ENCODE results near the gene NCOA7. TPM values are rescaled to one million over a fixed set of nuclear protein-coding genes. Genes with fewer than 3 reads are reported as not detected.

Gene NCOA7
- total and polyA plus RNA-seq, 9 of the 15 experiments (the other 6 are each of a cell fraction or from before 2014, with no cell fraction given): 5.8 to 14.6 (median 9.3) TPM

DNA sequence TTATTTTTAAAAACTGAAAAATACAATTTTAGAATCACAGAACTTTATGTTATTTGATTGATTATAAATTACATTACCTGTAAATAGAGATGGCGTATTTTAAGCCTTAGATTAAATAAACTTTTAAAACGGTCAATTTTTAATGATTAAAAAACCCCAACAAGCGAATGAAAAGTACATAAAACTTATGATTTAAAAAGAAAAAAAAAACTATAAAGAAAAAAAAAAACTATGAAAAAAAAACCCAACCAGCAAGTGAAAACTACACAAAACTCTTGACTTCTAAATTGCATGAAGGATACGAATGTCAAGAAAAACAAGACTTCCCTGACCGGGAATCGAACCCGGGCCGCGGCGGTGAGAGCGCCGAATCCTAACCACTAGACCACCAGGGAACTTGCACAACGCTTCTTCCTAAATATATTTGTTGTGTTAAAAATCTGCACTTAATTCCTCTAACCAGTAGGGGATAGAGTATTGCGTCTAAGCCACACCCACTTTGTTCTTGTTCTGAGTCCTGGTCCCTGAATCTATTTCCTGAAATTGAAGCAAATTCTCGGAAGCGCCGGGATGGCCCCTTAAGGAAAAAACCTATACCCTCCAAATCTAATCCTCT lies 10.7 kb upstream of the NCOA7 start (continued):
- TF ChIP-seq CTCF (IDR thresholded peaks at IDR 0.05 in 2 of 3, conservative IDR thresholded peaks at IDR 0.05 in 1 of 3; ENCODE audit: insufficient read depth in 2 of 3, low read depth in 1 of 3, low read length in 3 of 3): peak in 2 of 3 experiments; percentile 27 to 34; a peak in 2 of 6 replicates
- peak in 1 of 2 experiments; percentile 44; a peak in 2 of 4 replicates for TF ChIP-seq TRIM24 (IDR thresholded peaks at IDR 0.05)
- TF ChIP-seq ARNT (IDR thresholded peaks at IDR 0.05): peak; percentile 73 to 89; a peak in 3 of 4 replicates
- TF ChIP-seq NFIC (IDR thresholded peaks at IDR 0.05): peak; percentile 80
- TF ChIP-seq, protein P1, sequence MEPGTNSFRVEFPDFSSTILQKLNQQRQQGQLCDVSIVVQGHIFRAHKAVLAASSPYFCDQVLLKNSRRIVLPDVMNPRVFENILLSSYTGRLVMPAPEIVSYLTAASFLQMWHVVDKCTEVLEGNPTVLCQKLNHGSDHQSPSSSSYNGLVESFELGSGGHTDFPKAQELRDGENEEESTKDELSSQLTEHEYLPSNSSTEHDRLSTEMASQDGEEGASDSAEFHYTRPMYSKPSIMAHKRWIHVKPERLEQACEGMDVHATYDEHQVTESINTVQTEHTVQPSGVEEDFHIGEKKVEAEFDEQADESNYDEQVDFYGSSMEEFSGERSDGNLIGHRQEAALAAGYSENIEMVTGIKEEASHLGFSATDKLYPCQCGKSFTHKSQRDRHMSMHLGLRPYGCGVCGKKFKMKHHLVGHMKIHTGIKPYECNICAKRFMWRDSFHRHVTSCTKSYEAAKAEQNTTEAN (CRISPR knock-in tag; IDR thresholded peaks at IDR 0.05): no peak
- TF ChIP-seq ZNF511 (CRISPR knock-in tag; IDR thresholded peaks at IDR 0.05): no peak
- peak; percentile 96 for TF ChIP-seq POLR3A (IDR thresholded peaks at IDR 0.05; ENCODE audit: borderline replicate concordance, extremely low read depth, insufficient read depth, insufficient read length)
- no peak for TF ChIP-seq ZNF197 (CRISPR knock-in tag; IDR thresholded peaks at IDR 0.05; ENCODE audit: low read depth)
- peak; percentile 54; the same call in 1 of the 2 replicates for TF ChIP-seq JUND (IDR thresholded peaks at IDR 0.05; ENCODE audit: borderline replicate concordance, low read depth, low read length)
- no peak; the same call in 2 of the 3 replicates for TF ChIP-seq JUND (tag; IDR thresholded peaks at IDR 0.05; ENCODE audit: borderline replicate concordance, low read depth, low read length)
- no peak for TF ChIP-seq RFX7 (CRISPR knock-in tag; IDR thresholded peaks at IDR 0.05)
- TF ChIP-seq ZNF431 (CRISPR knock-in tag; IDR thresholded peaks at IDR 0.05): peak; percentile 9; the same call in 1 of the 2 replicates
- peak in 1 of 2 experiments; percentile 84 for TF ChIP-seq NCOA2 (IDR thresholded peaks at IDR 0.05; ENCODE audit: partially characterized antibody in 2 of 2)
- peak; percentile 82 for TF ChIP-seq ZBTB8A (IDR thresholded peaks at IDR 0.05; ENCODE audit: partially characterized antibody)
- no peak for TF ChIP-seq CAMTA2 (CRISPR knock-in tag; conservative IDR thresholded peaks at IDR 0.05)
- peak; percentile 53 for TF ChIP-seq ATF7 (IDR thresholded peaks at IDR 0.05)
- TF ChIP-seq NBN (IDR thresholded peaks at IDR 0.05; ENCODE audit: low read depth): peak; percentile 92
- peak; percentile 82 for TF ChIP-seq TEAD4 (IDR thresholded peaks at IDR 0.05; ENCODE audit: low read length)
- no peak for TF ChIP-seq TEAD4 (CRISPR knock-in tag; IDR thresholded peaks at IDR 0.05; ENCODE audit: borderline replicate concordance)
- no peak for TF ChIP-seq IFI16 (CRISPR knock-in tag; IDR thresholded peaks at IDR 0.05)
- TF ChIP-seq GTF2B (IDR thresholded peaks at IDR 0.05; ENCODE audit: extremely low read depth, insufficient read length): peak; percentile 33
- TF ChIP-seq ZNF175 (CRISPR knock-in tag; IDR thresholded peaks at IDR 0.05; ENCODE audit: low read depth): no peak
- peak; percentile 99 for TF ChIP-seq KLF13 (tag; IDR thresholded peaks at IDR 0.05; ENCODE audit: borderline replicate concordance, low read depth)
- no peak for TF ChIP-seq LCOR (CRISPR knock-in tag; IDR thresholded peaks at IDR 0.05)
- peak; percentile 98 for TF ChIP-seq BRD4 (IDR thresholded peaks at IDR 0.05)
- TF ChIP-seq TBL1XR1 (IDR thresholded peaks at IDR 0.05; ENCODE audit: low read length in 2 of 2): peak; percentile 72 to 93; a peak in 3 of 4 replicates
